ENCODE results near the gene C1orf159. TPM values are rescaled to one million over a fixed set of nuclear protein-coding genes. Genes with fewer than 3 reads are reported as not detected.

Gene C1orf159
- total and polyA plus RNA-seq, 10 of the 15 experiments (the other 5 are each of a cell fraction or from before 2014, with no cell fraction given), result 0.11 to 23.4 (median 8.0) TPM

DNA sequence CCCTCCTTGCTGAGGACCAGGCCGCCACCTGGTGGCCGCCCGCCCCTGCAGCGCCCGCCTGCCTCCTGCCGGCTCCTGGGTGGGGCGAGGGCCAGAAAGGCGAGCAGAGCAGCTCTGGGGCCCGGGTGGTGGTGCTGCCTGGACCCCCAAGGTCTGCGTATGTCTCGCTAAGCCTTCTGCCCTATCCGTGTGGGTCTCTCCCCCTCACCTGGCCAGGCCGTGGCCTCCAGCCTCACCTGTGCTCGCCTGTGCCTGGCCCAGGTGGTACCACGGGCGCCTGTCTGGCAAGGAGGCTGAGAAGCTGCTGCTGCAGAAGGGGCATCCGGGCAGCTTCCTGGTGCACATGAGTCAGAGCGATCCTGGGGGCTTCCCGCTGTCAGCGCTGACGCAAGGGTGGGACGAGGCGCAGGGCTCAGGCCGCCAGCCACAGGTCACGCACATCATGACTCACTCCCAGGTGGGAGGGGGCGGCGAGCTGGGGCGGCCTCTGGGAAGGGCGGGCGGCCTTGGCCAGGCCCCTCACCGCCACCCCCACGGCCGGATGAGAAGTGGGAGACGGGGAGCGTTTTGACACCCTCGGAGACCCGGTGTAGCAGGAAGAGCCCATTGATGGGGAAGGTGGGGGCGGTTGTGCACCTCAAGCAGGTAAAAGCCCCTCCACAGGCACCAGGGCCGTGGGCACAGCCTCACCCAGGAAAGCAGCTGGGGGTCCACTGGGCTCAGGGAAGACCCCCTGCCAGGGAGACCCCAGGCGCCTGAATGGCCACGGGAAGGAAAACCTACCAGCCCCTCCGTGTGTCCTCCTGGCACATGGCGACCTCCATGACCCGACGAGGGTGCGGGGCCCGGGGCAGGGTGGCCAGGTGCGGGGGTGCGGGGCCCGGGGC lies 51.7 kb downstream of the C1orf159 start (continued):
- TF ChIP-seq, protein P1, sequence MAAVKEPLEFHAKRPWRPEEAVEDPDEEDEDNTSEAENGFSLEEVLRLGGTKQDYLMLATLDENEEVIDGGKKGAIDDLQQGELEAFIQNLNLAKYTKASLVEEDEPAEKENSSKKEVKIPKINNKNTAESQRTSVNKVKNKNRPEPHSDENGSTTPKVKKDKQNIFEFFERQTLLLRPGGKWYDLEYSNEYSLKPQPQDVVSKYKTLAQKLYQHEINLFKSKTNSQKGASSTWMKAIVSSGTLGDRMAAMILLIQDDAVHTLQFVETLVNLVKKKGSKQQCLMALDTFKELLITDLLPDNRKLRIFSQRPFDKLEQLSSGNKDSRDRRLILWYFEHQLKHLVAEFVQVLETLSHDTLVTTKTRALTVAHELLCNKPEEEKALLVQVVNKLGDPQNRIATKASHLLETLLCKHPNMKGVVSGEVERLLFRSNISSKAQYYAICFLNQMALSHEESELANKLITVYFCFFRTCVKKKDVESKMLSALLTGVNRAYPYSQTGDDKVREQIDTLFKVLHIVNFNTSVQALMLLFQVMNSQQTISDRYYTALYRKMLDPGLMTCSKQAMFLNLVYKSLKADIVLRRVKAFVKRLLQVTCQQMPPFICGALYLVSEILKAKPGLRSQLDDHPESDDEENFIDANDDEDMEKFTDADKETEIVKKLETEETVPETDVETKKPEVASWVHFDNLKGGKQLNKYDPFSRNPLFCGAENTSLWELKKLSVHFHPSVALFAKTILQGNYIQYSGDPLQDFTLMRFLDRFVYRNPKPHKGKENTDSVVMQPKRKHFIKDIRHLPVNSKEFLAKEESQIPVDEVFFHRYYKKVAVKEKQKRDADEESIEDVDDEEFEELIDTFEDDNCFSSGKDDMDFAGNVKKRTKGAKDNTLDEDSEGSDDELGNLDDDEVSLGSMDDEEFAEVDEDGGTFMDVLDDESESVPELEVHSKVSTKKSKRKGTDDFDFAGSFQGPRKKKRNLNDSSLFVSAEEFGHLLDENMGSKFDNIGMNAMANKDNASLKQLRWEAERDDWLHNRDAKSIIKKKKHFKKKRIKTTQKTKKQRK (IDR thresholded peaks at IDR 0.05; ENCODE audit: low read depth, low read length), result no peak
- peak; percentile 78; the same call in 1 of the 2 replicates for TF ChIP-seq IRF4 (IDR thresholded peaks at IDR 0.05; ENCODE audit: low read depth, low read length)
- TF ChIP-seq HDAC6 (IDR thresholded peaks at IDR 0.05; ENCODE audit: unreplicated experiment), result no peak
- peak; percentile 46; the same call in 1 of the 2 replicates for TF ChIP-seq FOXK2 (IDR thresholded peaks at IDR 0.05)
- TF ChIP-seq, protein P2, sequence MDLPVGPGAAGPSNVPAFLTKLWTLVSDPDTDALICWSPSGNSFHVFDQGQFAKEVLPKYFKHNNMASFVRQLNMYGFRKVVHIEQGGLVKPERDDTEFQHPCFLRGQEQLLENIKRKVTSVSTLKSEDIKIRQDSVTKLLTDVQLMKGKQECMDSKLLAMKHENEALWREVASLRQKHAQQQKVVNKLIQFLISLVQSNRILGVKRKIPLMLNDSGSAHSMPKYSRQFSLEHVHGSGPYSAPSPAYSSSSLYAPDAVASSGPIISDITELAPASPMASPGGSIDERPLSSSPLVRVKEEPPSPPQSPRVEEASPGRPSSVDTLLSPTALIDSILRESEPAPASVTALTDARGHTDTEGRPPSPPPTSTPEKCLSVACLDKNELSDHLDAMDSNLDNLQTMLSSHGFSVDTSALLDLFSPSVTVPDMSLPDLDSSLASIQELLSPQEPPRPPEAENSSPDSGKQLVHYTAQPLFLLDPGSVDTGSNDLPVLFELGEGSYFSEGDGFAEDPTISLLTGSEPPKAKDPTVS (IDR thresholded peaks at IDR 0.05; ENCODE audit: low read depth, low read length), result no peak
- TF ChIP-seq, protein P3, sequence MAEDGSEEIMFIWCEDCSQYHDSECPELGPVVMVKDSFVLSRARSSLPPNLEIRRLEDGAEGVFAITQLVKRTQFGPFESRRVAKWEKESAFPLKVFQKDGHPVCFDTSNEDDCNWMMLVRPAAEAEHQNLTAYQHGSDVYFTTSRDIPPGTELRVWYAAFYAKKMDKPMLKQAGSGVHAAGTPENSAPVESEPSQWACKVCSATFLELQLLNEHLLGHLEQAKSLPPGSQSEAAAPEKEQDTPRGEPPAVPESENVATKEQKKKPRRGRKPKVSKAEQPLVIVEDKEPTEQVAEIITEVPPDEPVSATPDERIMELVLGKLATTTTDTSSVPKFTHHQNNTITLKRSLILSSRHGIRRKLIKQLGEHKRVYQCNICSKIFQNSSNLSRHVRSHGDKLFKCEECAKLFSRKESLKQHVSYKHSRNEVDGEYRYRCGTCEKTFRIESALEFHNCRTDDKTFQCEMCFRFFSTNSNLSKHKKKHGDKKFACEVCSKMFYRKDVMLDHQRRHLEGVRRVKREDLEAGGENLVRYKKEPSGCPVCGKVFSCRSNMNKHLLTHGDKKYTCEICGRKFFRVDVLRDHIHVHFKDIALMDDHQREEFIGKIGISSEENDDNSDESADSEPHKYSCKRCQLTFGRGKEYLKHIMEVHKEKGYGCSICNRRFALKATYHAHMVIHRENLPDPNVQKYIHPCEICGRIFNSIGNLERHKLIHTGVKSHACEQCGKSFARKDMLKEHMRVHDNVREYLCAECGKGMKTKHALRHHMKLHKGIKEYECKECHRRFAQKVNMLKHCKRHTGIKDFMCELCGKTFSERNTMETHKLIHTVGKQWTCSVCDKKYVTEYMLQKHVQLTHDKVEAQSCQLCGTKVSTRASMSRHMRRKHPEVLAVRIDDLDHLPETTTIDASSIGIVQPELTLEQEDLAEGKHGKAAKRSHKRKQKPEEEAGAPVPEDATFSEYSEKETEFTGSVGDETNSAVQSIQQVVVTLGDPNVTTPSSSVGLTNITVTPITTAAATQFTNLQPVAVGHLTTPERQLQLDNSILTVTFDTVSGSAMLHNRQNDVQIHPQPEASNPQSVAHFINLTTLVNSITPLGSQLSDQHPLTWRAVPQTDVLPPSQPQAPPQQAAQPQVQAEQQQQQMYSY (CRISPR knock-in tag; IDR thresholded peaks at IDR 0.05), result no peak
- peak; percentile 81; the same call in 1 of the 2 replicates for TF ChIP-seq POLR2AphosphoS5 (IDR thresholded peaks at IDR 0.05; ENCODE audit: low read length)
- TF ChIP-seq SMAD1 (IDR thresholded peaks at IDR 0.05; ENCODE audit: low read depth, partially characterized antibody), result no peak
- TF ChIP-seq, protein P4, sequence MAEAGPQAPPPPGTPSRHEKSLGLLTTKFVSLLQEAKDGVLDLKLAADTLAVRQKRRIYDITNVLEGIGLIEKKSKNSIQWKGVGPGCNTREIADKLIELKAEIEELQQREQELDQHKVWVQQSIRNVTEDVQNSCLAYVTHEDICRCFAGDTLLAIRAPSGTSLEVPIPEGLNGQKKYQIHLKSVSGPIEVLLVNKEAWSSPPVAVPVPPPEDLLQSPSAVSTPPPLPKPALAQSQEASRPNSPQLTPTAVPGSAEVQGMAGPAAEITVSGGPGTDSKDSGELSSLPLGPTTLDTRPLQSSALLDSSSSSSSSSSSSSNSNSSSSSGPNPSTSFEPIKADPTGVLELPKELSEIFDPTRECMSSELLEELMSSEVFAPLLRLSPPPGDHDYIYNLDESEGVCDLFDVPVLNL (IDR thresholded peaks at IDR 0.05; ENCODE audit: low read depth, low read length), result no peak
- TF ChIP-seq, protein P5, sequence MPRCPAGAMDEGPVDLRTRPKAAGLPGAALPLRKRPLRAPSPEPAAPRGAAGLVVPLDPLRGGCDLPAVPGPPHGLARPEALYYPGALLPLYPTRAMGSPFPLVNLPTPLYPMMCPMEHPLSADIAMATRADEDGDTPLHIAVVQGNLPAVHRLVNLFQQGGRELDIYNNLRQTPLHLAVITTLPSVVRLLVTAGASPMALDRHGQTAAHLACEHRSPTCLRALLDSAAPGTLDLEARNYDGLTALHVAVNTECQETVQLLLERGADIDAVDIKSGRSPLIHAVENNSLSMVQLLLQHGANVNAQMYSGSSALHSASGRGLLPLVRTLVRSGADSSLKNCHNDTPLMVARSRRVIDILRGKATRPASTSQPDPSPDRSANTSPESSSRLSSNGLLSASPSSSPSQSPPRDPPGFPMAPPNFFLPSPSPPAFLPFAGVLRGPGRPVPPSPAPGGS (IDR thresholded peaks at IDR 0.05; ENCODE audit: borderline replicate concordance, insufficient read depth, low read depth, low read length, poor library complexity, severe bottlenecking), result peak; percentile 92
- TF ChIP-seq ZBED1 (IDR thresholded peaks at IDR 0.05; ENCODE audit: borderline replicate concordance), result peak; percentile 41; the same call in 1 of the 2 replicates
- no peak for TF ChIP-seq HDAC2 (IDR thresholded peaks at IDR 0.05)

All from GM12878 (cell line).